GM18858 (cell line): ENCODE data around the gene PNO1.
A peak's percentile ranks its signal among the peaks of the same experiment; 100 is the strongest.
"Not testable (repeated sequence)": the region's sequence is repeated elsewhere in the genome, so short reads cannot be mapped to it uniquely, and the experiment has no call there.

Experiments
- ATAC-seq: cut with Tn5 transposase; IDR thresholded peaks from one replicate; pipeline ENCODE4 v1.9.1; 2021; ENCODE audit not compliant: unreplicated experiment

The PNO1 gene

GRCh38 chr2:68156419-68156818, 1.3 kb upstream of the PNO1 start:
- no peak for ATAC-seq

GRCh38 chr2:68157002-68157401, 686 bp upstream of the PNO1 start:
- peak; percentile 14 for ATAC-seq

- no peak for ATAC-seq
Observed at GRCh38 chr2:68158134-68158447, 403 bp downstream of the PNO1 start.

- ATAC-seq = no peak
Observed at GRCh38 chr2:68163641-68164040, 6.0 kb downstream of the PNO1 start.

DNA sequence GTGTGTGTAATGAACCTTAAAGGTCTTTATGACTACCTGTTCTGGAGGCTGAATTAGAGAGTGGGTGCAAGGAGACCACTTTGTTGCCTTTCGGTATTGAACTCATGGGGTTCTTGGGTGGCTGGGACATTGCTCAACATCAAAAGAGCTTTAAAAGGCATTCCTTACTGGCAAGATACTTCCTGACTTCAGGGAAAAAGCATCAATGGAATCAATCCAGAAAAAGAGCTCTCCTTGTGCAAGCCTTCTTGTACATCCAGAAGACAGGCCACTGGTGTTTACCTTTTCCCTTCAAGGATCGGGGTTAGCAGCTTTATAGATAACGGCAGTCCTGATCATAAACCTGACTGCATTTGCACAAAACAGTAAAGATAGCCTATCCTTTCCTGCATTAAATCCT, 9.5 kb downstream of the PNO1 start:
- no peak for ATAC-seq

DNA sequence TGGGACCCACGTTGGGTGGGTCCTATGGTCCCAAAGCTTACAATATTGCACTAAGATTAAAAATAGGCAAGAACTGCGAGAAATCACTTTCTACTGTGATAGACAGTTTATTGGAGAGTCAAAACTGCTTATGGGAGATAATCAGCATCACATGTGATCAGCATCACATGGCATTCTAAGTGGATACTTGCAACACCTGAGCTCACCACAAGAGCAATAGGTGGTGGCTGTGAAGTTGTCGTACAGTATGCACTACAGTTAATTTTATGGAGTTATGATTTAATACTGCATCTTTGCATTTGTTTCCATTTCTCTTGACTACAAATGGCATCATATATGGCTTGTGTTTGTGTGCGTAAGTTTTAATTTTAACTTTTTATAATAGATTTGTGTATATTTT, 11.6 kb downstream of the PNO1 start:
- ATAC-seq = no peak

DNA sequence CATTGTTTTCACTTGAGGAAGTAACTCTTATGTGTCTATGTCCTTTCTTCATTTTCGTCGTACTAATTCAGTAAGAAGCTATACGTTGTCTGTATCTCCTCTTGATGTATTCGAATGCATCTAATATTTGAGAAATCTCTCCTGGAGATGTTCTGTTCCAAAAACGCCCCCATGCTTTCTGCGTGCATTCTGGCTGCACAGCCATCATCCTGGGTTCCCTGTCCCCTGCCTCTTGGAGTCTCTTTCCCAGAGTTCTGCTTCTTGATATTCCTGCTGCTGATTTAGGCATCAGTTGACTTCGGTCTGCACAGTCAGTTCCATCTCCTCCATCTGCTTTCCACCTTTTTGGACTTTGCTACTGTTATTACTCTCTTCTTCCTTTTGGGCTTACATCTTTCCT, 13.5 kb downstream of the PNO1 start:
- no peak for ATAC-seq

DNA sequence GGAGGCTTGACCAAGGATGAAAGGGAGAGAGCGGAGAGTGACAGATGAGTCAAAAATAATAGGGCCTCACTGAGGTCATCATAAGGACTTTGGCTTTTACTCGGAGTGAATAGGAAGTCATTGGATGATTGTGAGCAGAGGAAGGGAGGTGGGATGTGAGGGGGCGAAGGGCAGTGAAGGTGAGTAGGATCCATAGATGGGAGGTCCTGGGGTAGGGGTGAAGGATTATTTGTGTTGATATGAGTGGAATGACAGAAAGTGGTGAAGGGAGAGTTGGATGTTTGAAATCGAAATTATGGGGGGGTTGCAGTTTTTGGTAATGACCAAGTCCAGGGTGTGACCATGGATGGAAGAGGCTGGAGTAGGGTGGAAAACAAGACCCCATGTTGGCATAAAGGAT, 14.0 kb downstream of the PNO1 start:
- no peak for ATAC-seq

GRCh38 chr2:68172521-68172920, 14.8 kb downstream of the PNO1 start:
- no peak for ATAC-seq

GRCh38 chr2:68172990-68173700, 15.5 kb downstream of the PNO1 start:
- no peak for ATAC-seq

DNA sequence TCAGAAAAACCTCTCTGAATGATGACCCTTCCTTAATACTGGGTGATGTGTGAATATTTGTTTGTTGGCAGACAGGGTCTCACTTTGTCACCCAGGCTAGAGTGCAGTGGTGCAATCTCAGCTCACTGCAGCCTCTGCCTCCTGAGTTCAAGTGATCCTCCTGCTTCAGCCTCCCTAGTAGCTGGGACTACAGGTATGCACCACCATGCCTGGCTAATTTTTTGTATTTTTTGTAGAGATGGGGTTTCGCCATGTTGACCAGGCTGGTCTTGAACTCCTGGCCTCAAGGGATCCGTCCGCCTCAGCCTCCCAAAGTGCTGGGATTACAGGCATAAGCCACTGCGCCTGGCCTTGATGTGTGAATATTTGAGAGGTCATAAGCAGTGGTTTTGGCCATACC, 17.5 kb downstream of the PNO1 start:
- not testable (repeated sequence) for ATAC-seq

DNA sequence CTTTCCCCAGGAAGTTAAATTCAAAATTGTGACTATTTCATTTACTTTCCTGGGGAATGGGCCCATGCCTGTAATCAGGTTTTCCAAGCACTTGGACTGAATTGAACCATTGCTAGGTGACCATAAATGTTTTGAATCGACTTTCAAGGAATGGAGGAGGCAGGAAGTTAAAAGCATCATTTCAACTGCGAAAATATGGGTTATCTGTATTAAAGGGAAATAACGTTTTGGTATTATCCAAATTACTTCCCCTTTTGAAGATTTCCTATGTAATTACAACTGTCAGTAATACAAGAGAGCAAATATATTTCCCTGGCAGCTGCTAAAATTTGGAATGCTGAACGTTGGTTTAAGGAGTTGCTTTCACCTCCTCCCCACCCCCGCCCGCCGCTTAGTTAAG, 19.0 kb downstream of the PNO1 start:
- no peak for ATAC-seq

- no peak for ATAC-seq
Observed at GRCh38 chr2:68177541-68177940, 19.9 kb downstream of the PNO1 start.

GRCh38 chr2:68178432-68178831, 20.7 kb downstream of the PNO1 start:
- ATAC-seq = no peak

DNA sequence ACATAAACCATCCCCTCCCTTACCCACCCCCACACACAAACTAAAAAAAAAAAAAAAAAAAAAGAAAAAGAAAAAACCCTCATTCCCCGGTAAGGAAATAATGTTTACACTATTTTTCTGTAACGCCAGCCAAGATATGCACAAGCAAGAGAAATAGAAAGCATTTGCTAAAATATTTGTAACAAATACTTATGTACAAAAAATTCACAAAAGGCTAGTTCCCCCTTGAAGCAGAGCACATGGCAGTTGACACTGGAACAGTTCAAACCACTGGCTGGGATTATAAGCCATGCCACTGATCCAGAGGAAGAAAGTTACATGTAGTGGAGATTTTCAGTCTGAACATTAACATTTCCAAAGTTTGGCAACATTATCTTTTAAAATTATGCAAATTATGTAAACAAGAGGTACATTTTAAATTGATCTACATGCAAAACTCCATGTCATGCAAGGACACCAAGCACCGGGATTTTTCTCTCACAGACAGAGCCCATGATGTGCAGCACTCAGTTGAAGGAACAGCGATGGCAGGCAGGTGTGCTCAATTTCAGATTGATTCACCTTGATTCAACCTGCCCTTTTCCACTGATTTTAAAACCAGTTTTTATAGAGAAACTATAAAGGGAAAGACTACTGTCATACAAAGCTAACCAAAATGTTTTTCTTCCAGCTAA, 21.4 kb downstream of the PNO1 start:
- ATAC-seq = no peak

GRCh38 chr2:68182902-68183301, 25.2 kb downstream of the PNO1 start:
- ATAC-seq = no peak

DNA sequence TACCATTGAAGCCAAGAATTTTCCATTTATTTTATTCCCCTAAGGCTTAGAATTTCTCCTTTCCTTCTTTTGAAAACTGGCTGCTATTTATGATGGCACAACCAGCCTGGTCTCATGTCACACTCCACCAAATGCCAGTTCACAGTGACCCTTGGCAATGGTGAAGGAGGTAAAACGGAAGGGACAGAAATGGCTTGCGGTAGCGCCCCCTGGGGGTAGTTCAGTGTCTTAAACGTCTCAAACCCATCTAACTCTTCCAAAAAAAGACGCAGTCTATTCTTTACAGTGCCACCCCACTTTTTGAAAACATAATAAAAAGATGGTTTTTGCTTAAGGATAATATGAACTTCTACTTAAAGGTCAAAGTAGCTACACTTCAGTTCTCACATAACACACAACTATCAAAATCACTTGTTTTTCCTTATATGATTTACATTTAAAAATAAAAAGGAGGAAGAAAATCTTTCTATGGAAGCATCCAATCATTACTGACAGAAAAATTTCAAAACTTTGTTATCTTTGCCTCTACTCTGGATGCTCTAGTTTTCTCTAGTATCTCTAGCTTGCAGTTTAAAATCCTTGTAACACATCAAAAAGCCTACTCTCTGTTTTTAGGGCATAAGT, 28.0 kb downstream of the PNO1 start:
- ATAC-seq = no peak

- no peak for ATAC-seq
Observed at GRCh38 chr2:68187329-68187728, 29.6 kb downstream of the PNO1 start.

GRCh38 chr2:68188831-68189230, 31.1 kb downstream of the PNO1 start:
- ATAC-seq = no peak

- ATAC-seq = no peak
Observed at GRCh38 chr2:68189991-68190784, 32.5 kb downstream of the PNO1 start.

- no peak for ATAC-seq
Observed at GRCh38 chr2:68190991-68191731, 33.5 kb downstream of the PNO1 start.
